ENCODE measurements around the gene LPXN. TPM values are rescaled to one million over a fixed set of nuclear protein-coding genes. Genes with fewer than 3 reads are reported as not detected.
A peak's percentile ranks its signal among the peaks of the same experiment; 100 is the strongest.

LPXN gene
- total RNA-seq, 2 donors from 2014 or later, result 92.8 to 99.8 TPM

DNA sequence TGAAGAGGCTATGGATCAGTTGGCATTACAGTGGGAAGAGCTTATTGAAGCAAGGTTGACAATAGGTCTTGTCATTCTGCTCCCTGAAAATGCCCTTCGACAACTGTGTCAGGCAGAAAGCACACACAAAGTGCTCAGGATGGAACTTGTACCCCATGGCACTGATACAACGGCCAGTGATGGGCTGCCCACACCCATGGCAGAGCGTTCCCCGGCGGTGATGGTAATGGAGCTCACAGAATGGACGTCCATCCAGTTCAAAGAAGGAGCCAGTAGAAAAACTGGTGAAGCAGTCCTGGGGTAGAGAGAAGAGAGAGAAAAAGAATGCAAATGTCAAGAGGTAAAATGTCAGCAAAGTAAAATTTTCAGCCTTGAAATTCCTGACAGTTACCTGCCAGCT, 48.2 kb downstream of the LPXN start:
- no peaks in the 10 kb centered on the region for H3K27me3 Mint-ChIP-seq
- H3K4me3 Mint-ChIP-seq, result no peak overlapping the region
- peaks cover 27% of the 10 kb centered on the region for H3K4me1 Mint-ChIP-seq
- H3K36me3 Mint-ChIP-seq (ENCODE audit: low read depth), result peaks cover 9% of the 10 kb centered on the region
- no peaks in the 10 kb centered on the region for H3K9me3 ChIP-seq (ENCODE audit: control insufficient read depth, low read length, poor library complexity, severe bottlenecking)
- DNase-seq (no peak), ATAC-seq (no peak)
- H3K27ac Mint-ChIP-seq, result peak overlapping the region; percentile 93

GRCh38 chr11:58526721-58527120, 48.9 kb downstream of the LPXN start:
- H3K9me3 ChIP-seq (ENCODE audit: control insufficient read depth, low read length, poor library complexity, severe bottlenecking), result no peaks in the 10 kb centered on the region
- Mint-ChIP-seq H3K36me3 (ENCODE audit: low read depth) (peaks cover 9% of the 10 kb centered on the region), H3K27me3 (no peaks in the 10 kb centered on the region), H3K4me3 (no peak overlapping the region), H3K27ac (peak overlapping the region; percentile 93), H3K4me1 (peaks cover 31% of the 10 kb centered on the region)
- DNase-seq (no peak), ATAC-seq (no peak)

GRCh38 chr11:58525037-58525614, 50.5 kb downstream of the LPXN start:
- Mint-ChIP-seq H3K4me1 (peaks cover 25% of the 10 kb centered on the region), H3K27ac (peak overlapping the region; percentile 93), H3K27me3 (no peaks in the 10 kb centered on the region), H3K4me3 (peak overlapping the region; percentile 86), H3K36me3 (ENCODE audit: low read depth) (peaks cover 4% of the 10 kb centered on the region)
- no peaks in the 10 kb centered on the region for H3K9me3 ChIP-seq (ENCODE audit: control insufficient read depth, low read length, poor library complexity, severe bottlenecking)
- DNase-seq, result no peak
- peak; percentile 86 for ATAC-seq

GRCh38 chr11:58524232-58525036, 51.2 kb downstream of the LPXN start:
- peak in 2 of 3 donors; percentile 14 to 33 for DNase-seq
- no peaks in the 10 kb centered on the region for H3K27me3 Mint-ChIP-seq
- peaks cover 4% of the 10 kb centered on the region for H3K36me3 Mint-ChIP-seq (ENCODE audit: low read depth)
- peaks cover 27% of the 10 kb centered on the region for H3K4me1 Mint-ChIP-seq
- peak overlapping the region; percentile 93 for H3K27ac Mint-ChIP-seq
- ATAC-seq, result peak; percentile 68
- H3K4me3 Mint-ChIP-seq, result peak overlapping the region; percentile 86
- no peaks in the 10 kb centered on the region for H3K9me3 ChIP-seq (ENCODE audit: control insufficient read depth, low read length, poor library complexity, severe bottlenecking)

DNA sequence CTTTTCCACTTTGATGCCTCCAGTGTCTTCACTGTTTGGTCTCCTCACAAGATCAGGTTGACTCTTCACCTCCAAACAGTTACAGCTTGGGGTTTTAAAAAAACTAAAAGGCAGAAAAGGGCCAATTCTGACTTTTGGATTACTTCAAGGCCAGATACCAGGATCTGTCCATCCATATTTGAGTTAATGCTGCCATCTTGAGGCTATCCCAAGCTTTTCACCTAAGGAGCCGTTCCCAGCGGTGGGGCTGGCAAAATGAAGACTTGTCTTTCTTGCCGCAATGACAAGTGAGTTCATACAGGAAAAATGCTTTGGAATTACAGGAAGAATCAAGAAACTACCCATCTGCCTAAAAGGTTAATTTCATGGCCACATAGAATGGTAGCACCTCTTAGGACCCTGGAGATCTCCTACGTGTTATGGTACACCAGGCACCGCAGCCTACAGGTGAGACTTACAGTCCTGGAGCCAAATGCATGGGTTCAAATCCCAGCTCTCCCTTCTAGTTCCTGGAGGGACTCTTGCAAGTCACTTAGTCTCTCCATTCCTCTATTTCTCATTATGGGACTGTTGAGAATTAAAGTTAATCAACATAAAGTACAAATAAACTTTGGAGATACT, 61.8 kb downstream of the LPXN start:
- no peak overlapping the region for H3K4me3 Mint-ChIP-seq
- H3K27ac Mint-ChIP-seq, result no peak overlapping the region
- no peak for DNase-seq
- peaks cover 4% of the 10 kb centered on the region for H3K36me3 Mint-ChIP-seq (ENCODE audit: low read depth)
- H3K4me1 Mint-ChIP-seq, result peaks cover 2% of the 10 kb centered on the region
- no peaks in the 10 kb centered on the region for H3K9me3 ChIP-seq (ENCODE audit: control insufficient read depth, low read length, poor library complexity, severe bottlenecking)
- no peaks in the 10 kb centered on the region for H3K27me3 Mint-ChIP-seq
- ATAC-seq, result no peak

DNA sequence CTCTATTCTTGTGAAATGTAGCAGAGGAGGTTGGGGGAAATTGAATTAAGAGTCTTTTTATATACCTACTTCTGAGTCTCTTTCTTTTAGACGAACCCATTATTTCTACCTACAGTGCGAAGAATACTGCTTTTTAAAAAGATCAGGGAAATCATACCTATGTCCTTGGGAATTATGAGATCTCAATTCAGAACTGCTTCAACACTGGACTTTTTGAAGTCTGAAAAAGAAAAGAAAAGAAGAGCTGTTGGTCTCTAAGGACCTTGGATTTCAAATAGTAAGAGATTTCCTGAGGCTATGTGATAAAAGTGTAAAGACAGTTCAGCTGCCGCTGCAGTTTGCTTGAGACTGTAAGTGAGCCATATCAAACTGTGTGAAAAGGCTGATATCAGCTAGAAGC, 64.0 kb downstream of the LPXN start:
- H3K9me3 ChIP-seq (ENCODE audit: control insufficient read depth, low read length, poor library complexity, severe bottlenecking), result no peaks in the 10 kb centered on the region
- no peak for DNase-seq
- H3K27ac Mint-ChIP-seq, result no peak overlapping the region
- H3K4me3 Mint-ChIP-seq, result no peak overlapping the region
- no peak for ATAC-seq
- H3K36me3 Mint-ChIP-seq (ENCODE audit: low read depth), result peaks cover 5% of the 10 kb centered on the region
- no peaks in the 10 kb centered on the region for H3K4me1 Mint-ChIP-seq
- H3K27me3 Mint-ChIP-seq, result no peaks in the 10 kb centered on the region

DNA sequence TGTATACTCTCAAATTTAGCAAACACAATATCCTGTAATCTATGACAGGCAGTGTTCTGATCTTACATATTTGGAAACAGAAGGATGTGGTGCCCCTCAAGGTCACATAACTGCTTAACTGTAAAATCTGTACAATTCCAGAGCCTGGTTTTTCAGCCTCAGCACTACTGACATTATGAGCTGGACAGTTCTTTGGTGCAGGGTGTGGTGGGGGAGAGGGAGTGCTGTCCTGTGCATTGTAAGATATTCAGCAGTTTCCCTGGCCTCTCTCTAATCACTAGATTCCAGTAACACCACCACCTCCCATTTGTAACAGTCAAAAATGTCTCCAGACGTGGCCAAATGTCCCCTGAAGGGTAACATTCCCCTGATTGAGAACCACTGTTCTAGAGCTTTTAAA, 65.9 kb downstream of the LPXN start:
- Mint-ChIP-seq H3K4me1 (no peaks in the 10 kb centered on the region), H3K4me3 (no peak overlapping the region), H3K27ac (no peak overlapping the region), H3K27me3 (no peaks in the 10 kb centered on the region), H3K36me3 (ENCODE audit: low read depth) (peaks cover 5% of the 10 kb centered on the region)
- ATAC-seq (no peak), DNase-seq (no peak)
- no peaks in the 10 kb centered on the region for H3K9me3 ChIP-seq (ENCODE audit: control insufficient read depth, low read length, poor library complexity, severe bottlenecking)

DNA sequence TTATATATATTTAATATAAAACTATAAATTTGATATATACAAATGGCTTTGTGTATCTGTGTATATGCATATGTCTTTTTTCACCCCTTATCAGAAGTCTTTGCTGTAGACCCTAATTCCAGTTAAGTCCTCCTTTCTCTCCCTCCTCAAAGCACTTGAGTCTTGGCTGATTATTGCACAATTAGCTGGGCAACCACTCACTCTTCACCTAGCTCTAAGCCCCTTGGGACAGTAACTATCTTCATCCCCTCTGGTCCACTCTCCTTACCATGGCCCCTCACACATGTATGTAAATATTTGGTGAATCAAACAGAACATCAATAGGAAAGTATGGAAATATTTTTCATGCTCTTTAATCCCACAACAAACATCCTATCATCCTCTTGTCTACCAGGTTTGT, 66.8 kb downstream of the LPXN start:
- DNase-seq (no peak), ATAC-seq (no peak)
- no peak overlapping the region for H3K4me3 Mint-ChIP-seq
- no peaks in the 10 kb centered on the region for H3K9me3 ChIP-seq (ENCODE audit: control insufficient read depth, low read length, poor library complexity, severe bottlenecking)
- H3K27ac Mint-ChIP-seq, result no peak overlapping the region
- H3K36me3 Mint-ChIP-seq (ENCODE audit: low read depth), result peaks cover 8% of the 10 kb centered on the region
- no peaks in the 10 kb centered on the region for H3K27me3 Mint-ChIP-seq
- H3K4me1 Mint-ChIP-seq, result peaks cover 3% of the 10 kb centered on the region

DNA sequence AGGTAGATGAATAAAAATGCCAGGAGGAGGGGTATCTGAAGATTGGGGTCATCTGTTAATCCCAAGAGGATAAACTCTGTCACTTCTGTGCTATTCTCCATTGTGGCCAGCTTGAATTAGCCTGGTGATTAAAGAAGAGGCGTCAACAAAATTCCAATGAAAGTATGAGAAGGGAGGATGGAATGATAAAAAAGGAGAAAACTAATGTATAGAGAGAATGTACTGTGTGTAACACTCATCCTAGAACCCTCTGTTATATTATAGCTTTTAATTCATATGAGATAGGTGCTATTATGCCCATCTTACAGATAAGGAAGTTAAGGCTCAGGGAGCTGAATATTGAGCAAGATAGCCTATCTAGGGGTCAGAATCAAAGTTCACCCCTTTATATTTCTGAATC, 67.7 kb downstream of the LPXN start, which contains the start of gene OR5B21:
TSS of gene OR5B21 (minus strand) at position 101 of the 400 bp plus-strand sequence. CDS start at position 101, 0 bp downstream.
- H3K9me3 ChIP-seq (ENCODE audit: control insufficient read depth, low read length, poor library complexity, severe bottlenecking), result no peaks in the 10 kb centered on the region
- Mint-ChIP-seq H3K4me1 (peaks cover 3% of the 10 kb centered on the region), H3K36me3 (ENCODE audit: low read depth) (peaks cover 8% of the 10 kb centered on the region), H3K27me3 (no peaks in the 10 kb centered on the region), H3K27ac (no peak within 1 kb of the TSS), H3K4me3 (no peak within 1 kb of the TSS)
- DNase-seq (no peak), ATAC-seq (no peak)

GRCh38 chr11:58507355-58507754, 68.3 kb downstream of the LPXN start:
- H3K9me3 ChIP-seq (ENCODE audit: control insufficient read depth, low read length, poor library complexity, severe bottlenecking), result no peaks in the 10 kb centered on the region
- Mint-ChIP-seq H3K36me3 (ENCODE audit: low read depth) (peaks cover 8% of the 10 kb centered on the region), H3K27ac (no peak overlapping the region), H3K4me1 (peaks cover 3% of the 10 kb centered on the region), H3K27me3 (no peaks in the 10 kb centered on the region), H3K4me3 (no peak overlapping the region)
- no peak for ATAC-seq
- no peak for DNase-seq

GRCh38 chr11:58506935-58507334, 68.7 kb downstream of the LPXN start:
- H3K4me1 Mint-ChIP-seq, result peaks cover 3% of the 10 kb centered on the region
- no peak overlapping the region for H3K4me3 Mint-ChIP-seq
- peaks cover 8% of the 10 kb centered on the region for H3K36me3 Mint-ChIP-seq (ENCODE audit: low read depth)
- H3K27me3 Mint-ChIP-seq, result no peaks in the 10 kb centered on the region
- no peak overlapping the region for H3K27ac Mint-ChIP-seq
- H3K9me3 ChIP-seq (ENCODE audit: control insufficient read depth, low read length, poor library complexity, severe bottlenecking), result no peaks in the 10 kb centered on the region
- no peak for ATAC-seq
- DNase-seq, result no peak

GRCh38 chr11:58505849-58506248, 69.8 kb downstream of the LPXN start:
- Mint-ChIP-seq H3K36me3 (ENCODE audit: low read depth) (peaks cover 8% of the 10 kb centered on the region), H3K4me3 (no peak overlapping the region), H3K27me3 (no peaks in the 10 kb centered on the region), H3K27ac (no peak overlapping the region), H3K4me1 (peaks cover 3% of the 10 kb centered on the region)
- no peaks in the 10 kb centered on the region for H3K9me3 ChIP-seq (ENCODE audit: control insufficient read depth, low read length, poor library complexity, severe bottlenecking)
- DNase-seq (no peak), ATAC-seq (no peak)

DNA sequence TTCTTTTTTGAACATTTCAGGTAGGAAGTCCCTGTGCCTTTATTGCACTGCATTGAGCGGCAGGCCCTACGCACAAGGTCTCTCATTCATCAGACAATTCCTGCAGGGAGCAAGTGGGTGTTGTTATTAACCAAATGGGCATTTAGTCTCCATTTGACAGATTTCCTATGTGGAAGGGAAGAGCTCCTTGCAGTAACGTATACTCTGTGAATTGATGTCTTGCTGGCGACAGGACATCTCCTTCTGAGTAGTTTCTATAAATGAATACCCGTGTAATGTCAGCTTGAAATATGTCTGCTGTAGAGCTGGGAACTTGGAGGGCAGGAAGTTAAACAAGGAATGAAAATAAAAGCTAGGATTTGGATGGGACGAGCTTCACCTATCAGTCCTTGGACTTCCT, 71.4 kb downstream of the LPXN start:
- peaks cover 7% of the 10 kb centered on the region for H3K36me3 Mint-ChIP-seq (ENCODE audit: low read depth)
- no peak overlapping the region for H3K4me3 Mint-ChIP-seq
- DNase-seq, result no peak
- H3K9me3 ChIP-seq (ENCODE audit: control insufficient read depth, low read length, poor library complexity, severe bottlenecking), result no peaks in the 10 kb centered on the region
- H3K27ac Mint-ChIP-seq, result no peak overlapping the region
- ATAC-seq, result no peak
- H3K27me3 Mint-ChIP-seq, result no peaks in the 10 kb centered on the region
- H3K4me1 Mint-ChIP-seq, result peaks cover 3% of the 10 kb centered on the region

Measured in T-helper 17 cell (primary cell).